Thyroid gland (tissue), 4 donors: ENCODE measurements around the gene ULK3. TPM values are rescaled to one million over a fixed set of nuclear protein-coding genes. Genes with fewer than 3 reads are reported as not detected.
A peak's percentile ranks its signal among the peaks of the same experiment; 100 is the strongest.

Source experiments
- DNase-seq, 2 donors: peaks; one replicate each; pipeline ENCODE4 v3.0.0-alpha.2; 2019
- H3K27ac ChIP-seq, 3 donors: fragments of 200-600 bp; sonication (generic); 1 replicate in 2 of 3; 2 replicates in 1 of 3; pipeline ENCODE4 v1.5.1; 2016 to 2019; ENCODE audit warnings: mild to moderate bottlenecking in 1 of 3, moderate library complexity in 1 of 3
- H3K27me3 ChIP-seq: fragments of 200-600 bp; sonication (generic); one replicate; pipeline ENCODE4 v1.5.1; 2019
- H3K36me3 ChIP-seq, 2 donors: fragments of 200-600 bp; sonication (generic); one replicate each; pipeline ENCODE4 v1.5.1; 2016 to 2019
- H3K4me1 ChIP-seq, 2 donors: fragments of 200-600 bp; sonication (generic); one replicate each; pipeline ENCODE4 v1.5.1; 2017 to 2019
- H3K4me3 ChIP-seq, 3 donors: fragments of 200-600 bp; sonication (generic); replicated peaks in 1 of 3; 1 replicate in 2 of 3; 2 replicates in 1 of 3; pipeline ENCODE4 v1.5.1; 2016; ENCODE audit warnings: mild to moderate bottlenecking in 1 of 3
- H3K9me3 ChIP-seq: fragments of 200-600 bp; sonication (generic); one replicate; pipeline ENCODE4 v1.5.1; 2017
- CTCF ChIP-seq, 6 experiments: fragments of 200-600 bp in 3 of 6; fragments of 450-650 bp in 3 of 6; sonication (generic) in 3 of 6; IDR thresholded peaks; one replicate each; pipeline ENCODE4 v1.5.1; 2016 to 2019; ENCODE audit warnings: antibody characterized with exemption in 6 of 6, mild to moderate bottlenecking in 2 of 6, inconsistent platforms in 1 of 6, moderate library complexity in 1 of 6
- POLR2A ChIP-seq, 2 donors: fragments of 450-650 bp; IDR thresholded peaks; one replicate each; pipeline ENCODE4 v1.6.1; 2017; ENCODE audit warnings: antibody characterized with exemption in 2 of 2, mild to moderate bottlenecking in 2 of 2, moderate library complexity in 1 of 2
- WGBS, 2 donors: methylation state at CpG; one replicate each; pipeline ENCODE4 v1.1.5; 2017; 5-methylcytosine and 5-hydroxymethylcytosine counted together
- intact Hi-C: fragments of 100-400 bp; cut with DNase I; formaldehyde crosslinking; loops from one replicate; pipeline ENCODE4 v1.15.1; 2023
- total RNA-seq, 4 donors: library from RNA; depleted of rRNA; stranded (reverse); fragments of >200 nt; gene quantifications; one replicate each; pipeline ENCODE4 v1.2.3, GENCODE V29; 2016

ULK3 gene, protein sequence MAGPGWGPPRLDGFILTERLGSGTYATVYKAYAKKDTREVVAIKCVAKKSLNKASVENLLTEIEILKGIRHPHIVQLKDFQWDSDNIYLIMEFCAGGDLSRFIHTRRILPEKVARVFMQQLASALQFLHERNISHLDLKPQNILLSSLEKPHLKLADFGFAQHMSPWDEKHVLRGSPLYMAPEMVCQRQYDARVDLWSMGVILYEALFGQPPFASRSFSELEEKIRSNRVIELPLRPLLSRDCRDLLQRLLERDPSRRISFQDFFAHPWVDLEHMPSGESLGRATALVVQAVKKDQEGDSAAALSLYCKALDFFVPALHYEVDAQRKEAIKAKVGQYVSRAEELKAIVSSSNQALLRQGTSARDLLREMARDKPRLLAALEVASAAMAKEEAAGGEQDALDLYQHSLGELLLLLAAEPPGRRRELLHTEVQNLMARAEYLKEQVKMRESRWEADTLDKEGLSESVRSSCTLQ
- total RNA-seq, result 10 to 100 TPM; 40.9 to 91.1 (median 74.7) TPM

GRCh38 chr15:74842581-74843444, at the start of gene ULK3:
TSS of gene ULK3 (minus strand) at chr15:74843156. CDS start at chr15:74843105, 51 bp downstream.
- peak within 1 kb of the TSS; percentile 60 to 91 (median 61) for H3K4me3 ChIP-seq
- peak within 1 kb of the TSS; percentile 84 to 94 (median 88) for H3K27ac ChIP-seq
- WGBS, 2 donors, result 0% methylated on average over 9 to 12 of the region's 84 CpGs
- peak; percentile 95 for DNase-seq
- peaks cover 23 to 30% of the 10 kb centered on the region in 2 donors for H3K4me1 ChIP-seq
- H3K9me3 ChIP-seq, result no peaks in the 10 kb centered on the region
- peaks cover 4 to 16% of the 10 kb centered on the region in 2 donors for H3K36me3 ChIP-seq
- intact Hi-C loops, result loop anchor here (5.0 kb wide), 1 partner anchor 49 kb away; the partner anchor contains the start of gene MPI
- no peaks in the 10 kb centered on the region for H3K27me3 ChIP-seq
- TF ChIP-seq CTCF (IDR thresholded peaks at IDR 0.05), result peak in 5 of 6 experiments; percentile 28 to 94 (median 91)
- TF ChIP-seq POLR2A (IDR thresholded peaks at IDR 0.05), result peak; percentile 51 to 77

GRCh38 chr15:74892313-74892712, 49.4 kb upstream of the ULK3 start:
- H3K4me1 ChIP-seq, result peaks cover 4 to 31% of the 10 kb centered on the region in 2 donors
- H3K27ac ChIP-seq, result no peak overlapping the region
- no peaks in the 10 kb centered on the region for H3K9me3 ChIP-seq
- H3K4me3 ChIP-seq, result no peak overlapping the region
- 74 to 85% methylated on average over 3 of the region's 3 CpGs for WGBS, 2 donors
- intact Hi-C loops, result loop anchor here (5.0 kb wide), 1 partner anchor 50 kb away; the partner anchor contains the start of gene ULK3
- no peak for TF ChIP-seq POLR2A (IDR thresholded peaks at IDR 0.05)
- TF ChIP-seq CTCF (IDR thresholded peaks at IDR 0.05), result no peak
- peaks cover 0 to 4% of the 10 kb centered on the region in 2 donors for H3K36me3 ChIP-seq
- DNase-seq, result no peak
- H3K27me3 ChIP-seq, result no peaks in the 10 kb centered on the region

GRCh38 chr15:74891469-74891868, 48.5 kb upstream of the ULK3 start:
- H3K36me3 ChIP-seq, result peaks cover 0 to 4% of the 10 kb centered on the region in 2 donors
- H3K27ac ChIP-seq, result no peak overlapping the region
- WGBS, 2 donors, result 87 to 88% methylated on average over 2 to 3 of the region's 3 CpGs
- H3K9me3 ChIP-seq, result no peaks in the 10 kb centered on the region
- intact Hi-C loops, result loop anchor here (5.0 kb wide), 1 partner anchor 49 kb away; the partner anchor contains the start of gene ULK3
- no peak overlapping the region for H3K4me3 ChIP-seq
- H3K4me1 ChIP-seq, result peaks cover 4 to 34% of the 10 kb centered on the region in 2 donors
- DNase-seq, result no peak
- TF ChIP-seq POLR2A (IDR thresholded peaks at IDR 0.05), result no peak
- TF ChIP-seq CTCF (IDR thresholded peaks at IDR 0.05), result no peak
- H3K27me3 ChIP-seq, result no peaks in the 10 kb centered on the region

DNA sequence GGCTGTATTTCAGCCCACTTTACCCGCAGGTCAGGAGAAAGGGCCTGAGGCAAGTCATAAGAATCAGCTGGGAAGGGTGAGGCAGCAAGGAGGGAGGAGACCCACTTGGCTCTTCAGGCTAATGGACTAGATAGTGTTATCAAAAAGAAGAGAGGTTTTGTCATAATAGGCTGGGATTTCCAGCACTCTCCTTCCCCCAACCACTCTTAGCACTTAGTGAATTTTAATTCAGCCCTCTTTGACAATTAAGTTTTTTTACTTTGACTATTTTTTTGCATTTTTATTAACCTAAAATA, 47.7 kb upstream of the ULK3 start:
- WGBS, 2 donors, result 0 to 11% methylated on average over 1 of the region's 1 CpG
- H3K27me3 ChIP-seq, result no peaks in the 10 kb centered on the region
- DNase-seq, result no peak
- H3K4me1 ChIP-seq, result peaks cover 4 to 34% of the 10 kb centered on the region in 2 donors
- intact Hi-C loops, result loop anchor here (5.0 kb wide), 1 partner anchor 48 kb away; the partner anchor contains the start of gene ULK3
- peak overlapping the region; percentile 41 to 79 (median 61) for H3K4me3 ChIP-seq
- peaks cover 0 to 4% of the 10 kb centered on the region in 2 donors for H3K36me3 ChIP-seq
- peak overlapping the region in 1 of 3 donors; percentile 39 for H3K27ac ChIP-seq
- no peaks in the 10 kb centered on the region for H3K9me3 ChIP-seq
- no peak for TF ChIP-seq CTCF (IDR thresholded peaks at IDR 0.05)
